Mesendoderm (in vitro differentiated cells): ENCODE results near the gene LRRC58.
"Not testable (repeated sequence)": the region's sequence is repeated elsewhere in the genome, so short reads cannot be mapped to it uniquely, and the experiment has no call there.

Experiments
- DNase-seq: peaks from one replicate; pipeline ENCODE4 v3.0.0; 2013
- H2AK5ac ChIP-seq: 2 replicates; pipeline ENCODE4 v1.6.1; 2013; ENCODE audit warnings: low read length, inconsistent platforms
- H2BK120ac ChIP-seq: 2 replicates; pipeline ENCODE4 v1.6.1; 2013; ENCODE audit warnings: low read depth, mild to moderate bottlenecking, low read length, moderate library complexity, mixed read lengths
- H2BK15ac ChIP-seq: replicated peaks from 2 replicates; pipeline ENCODE4 v1.6.1; 2013; ENCODE audit warnings: low read depth, mild to moderate bottlenecking, moderate library complexity
- H2BK5ac ChIP-seq: 2 replicates; pipeline ENCODE4 v1.6.1; 2013; ENCODE audit warnings: low read length, inconsistent platforms
- H3K18ac ChIP-seq: 2 replicates; pipeline ENCODE4 v1.6.1; 2013; ENCODE audit warnings: mild to moderate bottlenecking, low read length, mixed read lengths
- H3K23ac ChIP-seq: one replicate; pipeline ENCODE4 v1.6.1; 2013; ENCODE audit warnings: low read length
- H3K27ac ChIP-seq: 2 replicates; pipeline ENCODE4 v1.5.1; 2013; ENCODE audit warnings: low read depth, mild to moderate bottlenecking, inconsistent platforms, low read length, moderate library complexity
- H3K27me3 ChIP-seq: 2 replicates; pipeline ENCODE4 v1.6.1; 2013; ENCODE audit warnings: low read length, control low read depth, mild to moderate bottlenecking, inconsistent platforms; ENCODE audit not compliant: insufficient read depth, poor library complexity
- H3K36me3 ChIP-seq: 2 replicates; pipeline ENCODE4 v1.6.1; 2013; ENCODE audit warnings: low read length, inconsistent platforms; ENCODE audit not compliant: control insufficient read depth, insufficient read depth
- H3K4ac ChIP-seq: one replicate; pipeline ENCODE4 v1.6.1; 2013; ENCODE audit warnings: low read depth, mild to moderate bottlenecking, low read length, moderate library complexity
- H3K4me1 ChIP-seq: 2 replicates; pipeline ENCODE4 v1.6.1; 2013; ENCODE audit warnings: low read depth, low read length, inconsistent platforms; ENCODE audit not compliant: control insufficient read depth
- H3K4me2 ChIP-seq: 2 replicates; pipeline ENCODE4 v1.6.1; 2013; ENCODE audit warnings: low read length
- H3K4me3 ChIP-seq: 2 replicates; pipeline ENCODE4 v1.5.1; 2013; ENCODE audit warnings: mild to moderate bottlenecking, low read length
- H3K56ac ChIP-seq: one replicate; pipeline ENCODE4 v1.6.1; 2013; ENCODE audit warnings: low read length
- H3K79me1 ChIP-seq: 2 replicates; pipeline ENCODE4 v1.6.1; 2013; ENCODE audit warnings: low read length, inconsistent platforms
- H3K79me2 ChIP-seq: 2 replicates; pipeline ENCODE4 v1.6.1; 2013; ENCODE audit warnings: mild to moderate bottlenecking, low read length; ENCODE audit not compliant: control insufficient read depth, insufficient read depth
- H3K9ac ChIP-seq: 2 replicates; pipeline ENCODE4 v1.6.1; 2013; ENCODE audit warnings: low read length, inconsistent platforms
- H4K5ac ChIP-seq: one replicate; pipeline ENCODE4 v1.6.1; 2013; ENCODE audit warnings: low read length
- H4K8ac ChIP-seq: one replicate; pipeline ENCODE4 v1.6.1; 2013; ENCODE audit warnings: low read depth, mild to moderate bottlenecking, control low read depth, low read length, moderate library complexity
- WGBS: extraction: QIAGEN DNeasy Blood & Tissue Kit; methylation state at CpG from one replicate; pipeline ENCODE4 v1.1.7; 2013; ENCODE audit warnings: low lambda C conversion rate, missing lambda C conversion rate; ENCODE audit not compliant: insufficient coverage; ENCODE audit errors: extremely low coverage; 5-methylcytosine and 5-hydroxymethylcytosine counted together

The LRRC58 gene

DNA sequence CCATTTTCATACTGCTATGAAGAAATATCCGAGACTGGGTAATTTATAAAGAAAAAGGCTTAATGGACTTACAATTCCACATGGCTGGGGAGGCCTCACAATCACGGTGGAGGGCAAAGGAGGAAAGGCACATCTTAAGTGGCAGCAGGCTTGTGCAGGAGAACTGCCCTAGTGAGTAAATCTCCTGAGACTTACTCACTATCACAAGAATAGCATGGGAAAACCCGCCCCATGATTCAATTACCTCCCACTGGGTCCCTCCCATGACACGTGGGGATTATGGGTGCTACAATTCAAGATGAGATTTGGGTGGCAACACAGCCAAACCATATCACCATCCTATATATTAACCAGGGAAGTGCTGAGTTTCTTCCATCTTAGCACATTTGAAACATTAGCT is 25.4 kb downstream of the LRRC58 start:
- not testable (repeated sequence) for H3K9ac ChIP-seq, H4K8ac ChIP-seq
- no CpG with 5 or more reads among the region's 4 CpGs for WGBS

DNA sequence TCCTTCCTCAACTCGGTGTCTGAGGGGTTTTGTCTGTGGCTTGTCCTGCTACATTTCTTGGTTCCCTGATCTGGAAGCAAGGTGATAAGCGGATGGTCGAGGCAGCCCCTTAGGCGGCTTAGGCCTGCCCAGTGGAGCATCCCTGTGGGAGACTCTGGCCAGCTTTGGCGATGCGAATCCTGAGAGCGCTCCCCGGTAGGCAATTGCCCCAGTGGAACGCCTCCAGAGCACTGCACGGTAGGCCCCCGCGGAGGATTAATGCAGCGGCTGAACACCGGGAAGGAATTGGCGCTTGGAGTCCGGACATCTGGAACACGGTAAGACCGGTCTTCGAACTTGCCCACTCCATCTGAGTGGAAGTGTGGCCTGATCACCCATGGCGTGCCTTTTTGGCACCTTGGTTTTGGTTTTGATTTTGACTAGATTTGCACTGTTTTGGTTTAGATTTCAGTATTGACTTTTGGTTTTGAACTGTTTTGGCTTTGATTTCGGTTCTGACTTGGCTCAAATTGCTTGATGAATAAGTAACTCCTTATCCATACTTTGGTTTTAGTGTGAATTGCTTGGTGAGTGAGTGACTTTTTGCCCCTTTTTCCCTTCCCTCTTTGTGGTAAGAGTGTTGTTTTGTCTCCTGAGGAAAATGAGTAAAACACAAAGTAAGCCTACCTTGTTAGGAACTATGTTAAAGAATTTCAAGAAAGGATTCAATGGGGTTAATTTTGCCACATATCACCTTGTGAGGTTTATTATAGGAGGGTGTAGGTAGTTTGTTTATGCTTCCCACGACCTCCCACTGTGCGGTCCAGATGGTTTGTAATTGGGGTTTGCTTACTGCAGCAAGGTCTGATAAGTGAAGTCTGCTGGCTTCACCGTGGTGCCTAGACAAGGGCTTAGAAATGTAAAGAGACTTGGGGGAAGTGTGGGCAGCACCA is 37.0 kb downstream of the LRRC58 start:
- DNase-seq: no peak
- no peaks in the 10 kb centered on the region for H3K4me1 ChIP-seq
- no peaks in the 10 kb centered on the region for H3K79me1 ChIP-seq
- no peak overlapping the region for H3K27ac ChIP-seq
- no peaks in the 10 kb centered on the region for H3K79me2 ChIP-seq
- H2BK120ac ChIP-seq: no peak overlapping the region
- no peak overlapping the region for H3K4ac ChIP-seq
- H3K4me2 ChIP-seq: no peak overlapping the region
- no peak overlapping the region for H3K23ac ChIP-seq
- H2BK5ac ChIP-seq: no peak overlapping the region
- no peak overlapping the region for H3K9ac ChIP-seq
- no peak overlapping the region for H2AK5ac ChIP-seq
- no peak overlapping the region for H3K18ac ChIP-seq
- no peak overlapping the region for H3K56ac ChIP-seq
- no CpG with 5 or more reads among the region's 24 CpGs for WGBS
- no peak overlapping the region for H4K5ac ChIP-seq
- no peak overlapping the region for H2BK15ac ChIP-seq
- H3K4me3 ChIP-seq: no peak overlapping the region
- H4K8ac ChIP-seq: no peak overlapping the region
- no peaks in the 10 kb centered on the region for H3K27me3 ChIP-seq
- H3K36me3 ChIP-seq: no peaks in the 10 kb centered on the region

More for the DNA sequence above, 25.4 kb downstream of the LRRC58 start:
- H3K4me2 ChIP-seq, H3K4ac ChIP-seq, H3K4me1 ChIP-seq, H2AK5ac ChIP-seq, H4K5ac ChIP-seq, H3K23ac ChIP-seq, H3K27me3 ChIP-seq, H3K79me2 ChIP-seq, H2BK5ac ChIP-seq, H2BK15ac ChIP-seq, H3K56ac ChIP-seq, H2BK120ac ChIP-seq, H3K18ac ChIP-seq, DNase-seq, H3K4me3 ChIP-seq, H3K36me3 ChIP-seq, H3K79me1 ChIP-seq, H3K27ac ChIP-seq: not testable (repeated sequence)

DNA sequence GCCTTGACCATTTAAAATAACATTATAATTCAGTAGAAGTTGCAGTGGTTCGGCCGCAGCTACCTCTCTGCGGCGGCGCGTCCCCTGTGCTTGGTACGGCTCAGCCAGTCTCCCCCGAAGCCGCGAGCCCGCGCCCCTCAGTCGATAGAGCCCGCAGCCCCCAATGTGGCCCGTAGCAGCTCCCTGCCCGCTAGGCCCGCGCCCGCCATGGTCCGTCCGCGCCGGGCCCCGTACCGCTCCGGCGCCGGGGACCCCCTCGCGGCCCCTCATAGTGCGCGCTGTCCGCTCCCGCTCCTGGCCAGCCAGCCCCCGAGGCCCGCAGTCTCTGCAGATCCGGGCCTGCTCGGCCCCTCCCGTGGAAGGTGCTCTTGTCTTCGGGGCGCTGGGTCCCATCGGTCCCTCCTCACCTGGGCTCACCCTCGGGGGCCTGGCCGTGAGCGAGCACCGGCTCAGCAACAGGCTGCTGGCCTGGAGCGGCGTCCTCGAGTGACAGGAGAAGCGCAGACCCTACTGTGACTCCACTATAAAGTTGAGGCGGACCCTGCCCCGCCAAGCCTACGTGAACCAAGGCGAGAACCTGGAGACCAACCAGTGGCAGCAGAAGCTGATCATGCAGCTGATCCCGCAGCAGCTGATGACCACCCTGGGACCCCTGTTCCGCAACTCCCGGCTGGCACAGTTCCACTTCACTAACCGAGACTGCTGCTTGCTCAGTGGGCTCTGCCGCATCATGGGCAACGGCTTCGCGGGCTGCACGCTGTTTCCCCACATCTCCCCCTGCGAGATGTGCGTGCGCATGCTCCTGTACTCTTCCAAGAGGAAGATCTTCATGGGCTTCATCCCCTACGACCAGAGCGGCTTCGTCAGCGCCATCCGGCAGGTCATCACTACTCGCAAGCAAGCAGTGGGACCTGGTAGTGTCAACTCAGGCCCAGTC is 42.4 kb downstream of the LRRC58 start:
- no peaks in the 10 kb centered on the region for H3K36me3 ChIP-seq
- no peak overlapping the region for H3K27ac ChIP-seq
- no peak overlapping the region for H4K8ac ChIP-seq
- no peak overlapping the region for H2BK5ac ChIP-seq
- no peak overlapping the region for H4K5ac ChIP-seq
- no peak overlapping the region for H3K4me3 ChIP-seq
- no peak for DNase-seq
- no peak overlapping the region for H3K18ac ChIP-seq
- no CpG with 5 or more reads among the region's 72 CpGs for WGBS
- H3K4me1 ChIP-seq: no peaks in the 10 kb centered on the region
- no peak overlapping the region for H3K56ac ChIP-seq
- H3K4me2 ChIP-seq: no peak overlapping the region
- no peak overlapping the region for H2BK120ac ChIP-seq
- H3K23ac ChIP-seq: no peak overlapping the region
- no peaks in the 10 kb centered on the region for H3K27me3 ChIP-seq
- no peak overlapping the region for H3K9ac ChIP-seq
- no peak overlapping the region for H3K4ac ChIP-seq
- no peak overlapping the region for H2AK5ac ChIP-seq
- no peak overlapping the region for H2BK15ac ChIP-seq
- no peaks in the 10 kb centered on the region for H3K79me2 ChIP-seq
- H3K79me1 ChIP-seq: no peaks in the 10 kb centered on the region

DNA sequence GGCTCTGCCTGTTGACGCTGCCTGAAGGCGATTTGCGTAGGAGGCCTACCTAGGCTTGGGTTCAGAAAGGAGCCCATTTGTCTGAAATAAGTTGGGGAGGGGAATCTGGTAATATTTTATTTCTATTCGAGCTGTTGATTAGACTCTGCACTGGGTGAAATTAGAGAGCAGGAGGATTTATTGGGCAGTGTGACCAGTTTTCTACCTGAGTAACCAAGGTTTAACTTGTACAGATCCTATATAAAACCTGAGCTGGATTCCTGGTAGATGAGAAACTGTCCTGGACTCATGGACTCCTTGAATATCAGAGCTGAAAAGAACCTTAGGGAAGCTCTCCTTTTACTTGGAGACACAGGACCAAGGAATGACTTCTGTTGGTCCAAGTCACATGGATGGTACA is 44.5 kb downstream of the LRRC58 start:
- no CpG with 5 or more reads among the region's 4 CpGs for WGBS
- no peak overlapping the region for H3K4me2 ChIP-seq
- H2BK5ac ChIP-seq: no peak overlapping the region
- H3K4me3 ChIP-seq: no peak overlapping the region
- no peaks in the 10 kb centered on the region for H3K4me1 ChIP-seq
- no peak overlapping the region for H2BK120ac ChIP-seq
- H3K79me2 ChIP-seq: no peaks in the 10 kb centered on the region
- no peak overlapping the region for H3K18ac ChIP-seq
- DNase-seq: no peak
- H2BK15ac ChIP-seq: no peak overlapping the region
- H3K27me3 ChIP-seq: no peaks in the 10 kb centered on the region
- no peak overlapping the region for H3K27ac ChIP-seq
- H3K4ac ChIP-seq: no peak overlapping the region
- H3K79me1 ChIP-seq: no peaks in the 10 kb centered on the region
- H2AK5ac ChIP-seq: no peak overlapping the region
- H3K56ac ChIP-seq: no peak overlapping the region
- no peak overlapping the region for H4K8ac ChIP-seq
- H3K23ac ChIP-seq: no peak overlapping the region
- H3K36me3 ChIP-seq: no peaks in the 10 kb centered on the region
- H4K5ac ChIP-seq: no peak overlapping the region
- no peak overlapping the region for H3K9ac ChIP-seq

DNA sequence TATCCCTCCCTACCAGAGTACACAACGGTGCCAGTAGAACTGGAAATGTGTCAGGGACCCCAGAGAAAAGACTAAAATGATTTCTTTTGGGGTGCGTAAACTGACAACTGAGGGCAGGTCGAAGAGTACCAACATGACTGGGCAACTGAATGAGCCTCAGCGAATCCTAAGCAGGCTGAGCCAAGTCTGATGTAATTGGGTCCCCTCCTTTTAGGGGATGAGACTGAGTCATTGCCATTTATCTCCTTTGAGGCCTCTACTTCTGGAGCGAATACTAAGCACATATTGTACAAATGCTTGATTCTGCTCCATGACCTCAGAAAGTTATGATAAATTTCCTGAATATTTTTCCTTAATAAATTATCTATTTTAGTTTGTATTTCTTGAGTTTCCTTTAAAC is 46.8 kb downstream of the LRRC58 start:
- no peak overlapping the region for H2AK5ac ChIP-seq

More for the DNA sequence above, 46.8 kb downstream of the LRRC58 start:
- H3K4me3 ChIP-seq: no peak overlapping the region
- no peaks in the 10 kb centered on the region for H3K36me3 ChIP-seq
- H3K4ac ChIP-seq: no peak overlapping the region
- no peak overlapping the region for H2BK120ac ChIP-seq
- no peaks in the 10 kb centered on the region for H3K4me1 ChIP-seq
- H3K23ac ChIP-seq: no peak overlapping the region
- no peak overlapping the region for H4K5ac ChIP-seq
- H3K4me2 ChIP-seq: no peak overlapping the region
- H2BK5ac ChIP-seq: no peak overlapping the region
- DNase-seq: peak; percentile 16
- no peaks in the 10 kb centered on the region for H3K79me1 ChIP-seq
- WGBS: no CpG with 5 or more reads among the region's 5 CpGs
- no peak overlapping the region for H3K9ac ChIP-seq
- no peaks in the 10 kb centered on the region for H3K27me3 ChIP-seq
- H2BK15ac ChIP-seq: no peak overlapping the region
- H3K18ac ChIP-seq: no peak overlapping the region
- H3K56ac ChIP-seq: no peak overlapping the region
- no peak overlapping the region for H4K8ac ChIP-seq
- no peaks in the 10 kb centered on the region for H3K79me2 ChIP-seq
- H3K27ac ChIP-seq: no peak overlapping the region
